Esophagus muscularis mucosa (tissue), 4 donors: ENCODE data around the gene MYOCOS. TPM values are rescaled to one million over a fixed set of nuclear protein-coding genes. Genes with fewer than 3 reads are reported as not detected.

Experiments used
- DNase-seq: peaks from one replicate; pipeline ENCODE4 v3.0.0-alpha.2; 2017; ENCODE audit errors: extremely low spot score
- H3K27ac ChIP-seq, 4 donors: fragments of 200-600 bp; sonication (generic); replicated peaks in 1 of 4; 1 replicate in 3 of 4; 2 replicates in 1 of 4; pipeline ENCODE4 v1.5.1; 2016 to 2019; ENCODE audit warnings: mild to moderate bottlenecking in 1 of 4
- H3K27me3 ChIP-seq, 4 donors: fragments of 200-600 bp; sonication (generic); one replicate each; pipeline versions ENCODE4 v1.5.1 to v1.6.0; 2016 to 2019
- H3K36me3 ChIP-seq, 4 donors: fragments of 200-600 bp; sonication (generic); one replicate each; pipeline ENCODE4 v1.5.1; 2016 to 2019
- H3K4me1 ChIP-seq, 4 donors: fragments of 200-600 bp; sonication (generic); one replicate each; pipeline ENCODE4 v1.5.1; 2016 to 2019
- H3K4me3 ChIP-seq, 4 donors: fragments of 200-600 bp; sonication (generic); 1 replicate in 2 of 4; 2 replicates in 2 of 4; pipeline ENCODE4 v1.5.1; 2016 to 2019; ENCODE audit warnings: mild to moderate bottlenecking in 4 of 4, moderate library complexity in 1 of 4
- H3K9me3 ChIP-seq, 4 donors: fragments of 200-600 bp; sonication (generic); 1 replicate in 3 of 4; 2 replicates in 1 of 4; pipeline ENCODE4 v1.5.1; 2016 to 2019
- CTCF ChIP-seq, 3 experiments: fragments of 200-600 bp in 2 of 3; fragments of 450-650 bp in 1 of 3; sonication (generic) in 2 of 3; IDR thresholded peaks; one replicate each; pipeline ENCODE4 v1.5.1; 2017 to 2019; ENCODE audit warnings: antibody characterized with exemption in 3 of 3, mild to moderate bottlenecking in 2 of 3, moderate library complexity in 1 of 3
- EP300 ChIP-seq: sonication (generic); formaldehyde crosslinking; IDR thresholded peaks from one replicate; pipeline ENCODE4 v1.6.1; 2017; ENCODE audit warnings: antibody characterized with exemption
- POLR2A ChIP-seq: fragments of 450-650 bp; IDR thresholded peaks from one replicate; pipeline ENCODE4 v1.6.1; 2017; ENCODE audit warnings: antibody characterized with exemption, moderate library complexity, mild to moderate bottlenecking, low read depth
- POLR2AphosphoS5 ChIP-seq, 2 donors: sonication (generic); formaldehyde crosslinking; IDR thresholded peaks; one replicate each; pipeline ENCODE4 v1.6.1; 2017; ENCODE audit warnings: antibody characterized with exemption in 2 of 2
- WGBS: methylation state at CpG from one replicate; pipeline ENCODE4 v1.1.5; 2018; 5-methylcytosine and 5-hydroxymethylcytosine counted together
- intact Hi-C: fragments of 100-400 bp; cut with DNase I; formaldehyde crosslinking; loops from one replicate; pipeline ENCODE4 v1.15.1; 2023
- total RNA-seq, 4 donors: library from RNA; depleted of rRNA; stranded (reverse); fragments of >200 nt; gene quantifications; one replicate each; pipeline versions ENCODE4 v1.1.0 to v1.2.1, GENCODE V29; 2016

Gene MYOCOS
- not detected for total RNA-seq

GRCh38 chr1:171622152-171622462 is at the start of gene MYOCOS:
Gene MYOCOS (plus strand): TSS chr1:171622243. CDS start chr1:171623884, 1,641 bp downstream.
- Histone ChIP-seq H3K27ac (no peak within 1 kb of the TSS), H3K9me3 (no peaks in the 10 kb centered on the region), H3K36me3 (no peaks in the 10 kb centered on the region), H3K4me1 (no peaks in the 10 kb centered on the region), H3K4me3 (no peak within 1 kb of the TSS), H3K27me3 (no peaks in the 10 kb centered on the region)
- intact Hi-C loops, result no loop called here
- TF ChIP-seq POLR2A (no peak), CTCF (IDR thresholded peaks at IDR 0.05) (no peak), POLR2AphosphoS5 (IDR thresholded peaks at IDR 0.05) (no peak), EP300 (no peak)
- 68% methylated on average over 7 of the region's 7 CpGs for WGBS
- DNase-seq, result no peak

GRCh38 chr1:171576144-171576543 is 45.9 kb upstream of the MYOCOS start:
- no peak for DNase-seq
- H3K4me1 ChIP-seq, result no peaks in the 10 kb centered on the region
- H3K9me3 ChIP-seq, result no peaks in the 10 kb centered on the region
- intact Hi-C loops, result loop anchor here (10.0 kb wide), 1 partner anchor 51 kb away; no protein-coding TSS in a partner anchor
- H3K27me3 ChIP-seq, result no peaks in the 10 kb centered on the region
- H3K36me3 ChIP-seq, result peaks cover 42 to 92% (median 72%) of the 10 kb centered on the region in 4 donors
- 88% methylated on average over 1 of the region's 1 CpG for WGBS
- no peak overlapping the region for H3K27ac ChIP-seq
- no peak overlapping the region for H3K4me3 ChIP-seq
- no peak for TF ChIP-seq POLR2A
- TF ChIP-seq EP300, result no peak
- TF ChIP-seq POLR2AphosphoS5 (IDR thresholded peaks at IDR 0.05), result no peak
- no peak for TF ChIP-seq CTCF (IDR thresholded peaks at IDR 0.05)

- Histone ChIP-seq H3K27me3 (no peaks in the 10 kb centered on the region), H3K4me1 (no peaks in the 10 kb centered on the region), H3K36me3 (peaks cover 55 to 98% (median 81%) of the 10 kb centered on the region in 4 donors), H3K27ac (no peak overlapping the region), H3K9me3 (no peaks in the 10 kb centered on the region), H3K4me3 (no peak overlapping the region)
- DNase-seq, result no peak
- intact Hi-C loops, result no loop called here
- no peak for TF ChIP-seq EP300
- no peak for TF ChIP-seq POLR2AphosphoS5 (IDR thresholded peaks at IDR 0.05)
- no peak for TF ChIP-seq CTCF (IDR thresholded peaks at IDR 0.05)
- TF ChIP-seq POLR2A, result no peak
- 68% methylated on average over 3 of the region's 3 CpGs for WGBS
Observed at GRCh38 chr1:171581226-171581625, 40.8 kb upstream of the MYOCOS start.

- H3K9me3 ChIP-seq, result no peaks in the 10 kb centered on the region
- H3K4me1 ChIP-seq, result no peaks in the 10 kb centered on the region
- no peak for DNase-seq
- no peak overlapping the region for H3K27ac ChIP-seq
- H3K4me3 ChIP-seq, result no peak overlapping the region
- no peak for TF ChIP-seq POLR2A
- TF ChIP-seq EP300, result no peak
- TF ChIP-seq POLR2AphosphoS5 (IDR thresholded peaks at IDR 0.05), result no peak
- no peak for TF ChIP-seq CTCF (IDR thresholded peaks at IDR 0.05)
- intact Hi-C loops, result no loop called here
- H3K27me3 ChIP-seq, result no peaks in the 10 kb centered on the region
- H3K36me3 ChIP-seq, result peaks cover 56 to 98% (median 79%) of the 10 kb centered on the region in 4 donors
Observed at GRCh38 chr1:171581766-171582165, 40.3 kb upstream of the MYOCOS start.

- intact Hi-C loops, result no loop called here
- TF ChIP-seq POLR2AphosphoS5 (IDR thresholded peaks at IDR 0.05), result no peak
- no peak for DNase-seq
- Histone ChIP-seq H3K36me3 (peaks cover 56 to 98% (median 79%) of the 10 kb centered on the region in 4 donors), H3K4me3 (no peak overlapping the region), H3K4me1 (no peaks in the 10 kb centered on the region), H3K27me3 (no peaks in the 10 kb centered on the region), H3K9me3 (no peaks in the 10 kb centered on the region), H3K27ac (no peak overlapping the region)
- 93% methylated on average over 2 of the region's 2 CpGs for WGBS
Observed at GRCh38 chr1:171582589-171582988, 39.5 kb upstream of the MYOCOS start.
